Activated T-cell treated with anti-CD3 and anti-CD28 coated beads for 1 hour (primary cell): Measurements from ENCODE around the gene PRKAG1.

ENCODE experiments used
- DNase-seq: peaks from one replicate; pipeline ENCODE4 v3.0.0-alpha.2; 2020; ENCODE audit warnings: low read depth

PRKAG1 gene

DNA sequence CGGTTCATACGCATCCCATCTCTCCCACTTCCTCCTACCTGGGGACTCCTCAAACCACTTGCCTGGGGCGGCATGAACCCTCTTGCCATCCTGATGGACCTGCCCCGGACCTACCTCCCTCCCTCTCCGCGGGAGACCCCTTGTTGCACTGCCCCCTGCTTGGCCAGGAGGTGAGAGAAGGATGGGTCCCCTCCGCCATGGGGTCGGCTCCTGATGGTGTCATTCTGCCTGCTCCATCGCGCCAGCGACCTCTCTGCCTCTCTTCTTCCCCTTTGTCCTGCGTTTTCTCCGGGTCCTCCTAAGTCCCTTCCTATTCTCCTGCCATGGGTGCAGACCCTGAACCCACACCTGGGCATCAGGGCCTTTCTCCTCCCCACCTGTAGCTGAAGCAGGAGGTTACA lies 36.8 kb downstream of the PRKAG1 start:
- no peak for DNase-seq

DNA sequence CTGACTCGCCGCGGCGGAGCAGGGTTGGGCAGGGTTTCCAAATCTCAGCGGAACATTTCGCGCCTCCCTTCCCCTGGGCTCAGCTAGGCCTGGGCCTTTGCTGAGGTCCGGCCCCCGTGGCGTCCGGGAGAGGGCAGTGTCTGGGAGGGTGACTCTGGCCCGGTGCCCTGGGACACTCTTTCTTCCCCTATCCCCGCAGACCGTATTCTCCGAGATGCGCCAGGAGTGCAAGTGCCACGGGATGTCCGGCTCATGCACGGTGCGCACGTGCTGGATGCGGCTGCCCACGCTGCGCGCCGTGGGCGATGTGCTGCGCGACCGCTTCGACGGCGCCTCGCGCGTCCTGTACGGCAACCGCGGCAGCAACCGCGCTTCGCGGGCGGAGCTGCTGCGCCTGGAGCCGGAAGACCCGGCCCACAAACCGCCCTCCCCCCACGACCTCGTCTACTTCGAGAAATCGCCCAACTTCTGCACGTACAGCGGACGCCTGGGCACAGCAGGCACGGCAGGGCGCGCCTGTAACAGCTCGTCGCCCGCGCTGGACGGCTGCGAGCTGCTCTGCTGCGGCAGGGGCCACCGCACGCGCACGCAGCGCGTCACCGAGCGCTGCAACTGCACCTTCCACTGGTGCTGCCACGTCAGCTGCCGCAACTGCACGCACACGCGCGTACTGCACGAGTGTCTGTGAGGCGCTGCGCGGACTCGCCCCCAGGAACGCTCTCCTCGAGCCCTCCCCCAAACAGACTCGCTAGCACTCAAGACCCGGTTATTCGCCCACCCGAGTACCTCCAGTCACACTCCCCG lies 37.4 kb downstream of the PRKAG1 start:
- DNase-seq, result no peak

DNA sequence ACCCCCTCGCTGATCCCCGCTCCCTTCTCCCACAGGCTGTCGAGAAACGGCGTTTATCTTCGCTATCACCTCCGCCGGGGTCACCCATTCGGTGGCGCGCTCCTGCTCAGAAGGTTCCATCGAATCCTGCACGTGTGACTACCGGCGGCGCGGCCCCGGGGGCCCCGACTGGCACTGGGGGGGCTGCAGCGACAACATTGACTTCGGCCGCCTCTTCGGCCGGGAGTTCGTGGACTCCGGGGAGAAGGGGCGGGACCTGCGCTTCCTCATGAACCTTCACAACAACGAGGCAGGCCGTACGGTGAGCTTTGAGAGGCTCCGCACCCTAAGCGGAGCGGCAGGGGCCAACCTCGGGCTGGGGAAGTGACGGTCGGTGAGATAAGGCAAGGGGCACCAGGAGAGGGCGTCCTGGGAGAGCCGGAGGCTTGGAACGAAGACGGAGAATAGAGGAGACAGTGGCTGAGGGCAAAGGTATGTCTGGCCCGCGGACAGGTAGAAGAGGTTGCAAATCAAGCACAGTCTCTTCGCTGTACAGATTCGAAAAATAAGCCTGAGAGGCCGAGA lies 38.1 kb downstream of the PRKAG1 start:
- no peak for DNase-seq

DNA sequence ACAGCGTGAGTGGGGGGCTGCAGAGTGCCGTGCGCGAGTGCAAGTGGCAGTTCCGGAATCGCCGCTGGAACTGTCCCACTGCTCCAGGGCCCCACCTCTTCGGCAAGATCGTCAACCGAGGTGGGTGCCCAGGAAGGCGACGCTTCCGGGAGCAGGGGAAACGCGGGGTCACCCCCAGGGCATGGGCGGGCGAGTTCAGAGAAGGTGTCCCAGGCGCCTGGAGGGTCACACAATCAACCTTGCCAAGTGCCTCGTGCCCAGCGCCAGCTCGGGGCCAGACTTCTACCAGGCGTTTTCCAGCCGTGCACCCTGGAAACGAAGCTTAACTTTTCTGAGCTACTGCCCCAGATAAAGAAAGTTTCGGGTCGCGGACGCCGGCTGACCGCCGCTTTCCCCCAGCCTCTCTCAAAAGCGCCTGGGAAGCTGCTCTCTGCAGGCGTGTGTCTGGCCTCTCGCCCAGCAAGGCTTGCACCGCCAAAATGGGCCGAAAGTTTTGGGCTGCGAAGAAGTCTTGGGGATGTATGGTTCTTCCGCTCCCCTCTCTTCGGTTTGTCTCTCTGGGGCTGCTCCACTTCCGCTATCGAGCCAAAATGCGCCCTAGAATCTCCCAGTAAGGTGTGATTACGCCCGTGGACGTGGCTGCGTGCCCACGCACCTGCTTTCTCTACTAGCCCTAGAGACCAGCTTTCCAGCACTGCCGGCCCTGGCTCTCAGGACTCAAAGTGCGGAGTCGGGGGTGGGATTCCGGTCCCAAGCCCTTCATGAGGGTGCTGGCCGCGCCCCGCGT lies 38.8 kb downstream of the PRKAG1 start:
- no peak for DNase-seq

DNA sequence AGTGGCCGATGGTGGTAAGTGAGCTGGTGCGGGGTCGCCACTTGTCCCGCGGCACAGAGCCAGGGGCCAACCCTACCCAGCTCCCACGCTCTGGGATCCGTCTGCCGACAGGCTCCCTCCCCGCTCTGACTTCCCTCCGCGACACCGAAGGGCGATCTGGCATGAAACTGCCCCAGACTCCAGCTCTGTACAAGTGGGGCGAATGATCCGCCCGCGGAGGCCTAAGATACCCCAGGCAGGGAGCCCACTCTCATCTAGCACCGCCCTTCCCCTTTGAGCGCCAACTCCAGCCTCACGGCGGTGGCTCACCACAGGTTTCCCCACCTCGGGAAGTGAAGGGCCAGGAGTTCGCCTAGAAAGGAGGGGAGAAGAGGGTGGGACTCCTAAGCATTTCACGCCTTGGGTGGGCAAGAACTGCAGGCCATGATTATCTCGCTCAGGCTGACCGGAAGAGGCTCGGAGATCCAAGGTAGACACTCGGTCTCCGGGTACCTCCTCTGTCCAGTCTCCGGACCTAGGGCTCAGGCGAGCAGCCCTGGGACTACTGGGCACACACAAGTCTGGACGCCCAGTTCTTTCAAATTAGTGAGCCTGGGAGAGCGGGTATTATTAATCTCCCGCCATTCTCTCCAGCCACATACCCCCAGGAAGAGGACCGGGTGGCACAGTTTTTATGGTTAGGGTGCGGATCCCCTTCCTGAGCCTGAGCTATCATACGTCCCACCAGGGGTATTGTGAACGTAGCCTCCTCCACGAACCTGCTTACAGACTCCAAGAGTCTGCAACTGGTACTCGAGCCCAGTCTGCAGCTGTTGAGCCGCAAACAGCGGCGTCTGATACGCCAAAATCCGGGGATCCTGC lies 39.6 kb downstream of the PRKAG1 start:
- no peak for DNase-seq

DNA sequence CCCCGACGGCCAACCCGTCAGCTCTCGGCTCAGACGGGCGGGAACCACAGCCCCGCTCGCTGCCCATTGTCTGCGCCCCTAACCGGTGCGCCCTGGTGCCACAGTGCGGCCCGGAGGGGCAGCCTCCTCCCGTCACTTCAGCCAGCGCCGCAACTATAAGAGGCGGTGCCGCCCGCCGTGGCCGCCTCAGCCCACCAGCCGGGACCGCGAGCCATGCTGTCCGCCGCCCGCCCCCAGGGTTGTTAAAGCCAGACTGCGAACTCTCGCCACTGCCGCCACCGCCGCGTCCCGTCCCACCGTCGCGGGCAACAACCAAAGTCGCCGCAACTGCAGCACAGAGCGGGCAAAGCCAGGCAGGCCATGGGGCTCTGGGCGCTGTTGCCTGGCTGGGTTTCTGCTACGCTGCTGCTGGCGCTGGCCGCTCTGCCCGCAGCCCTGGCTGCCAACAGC lies 40.3 kb downstream of the PRKAG1 start, which contains the start of gene WNT1:
Gene WNT1 (plus strand): TSS at position 32 of the 450 bp plus-strand sequence. CDS start 329 bp downstream, at position 361.
- DNase-seq, result no peak

DNA sequence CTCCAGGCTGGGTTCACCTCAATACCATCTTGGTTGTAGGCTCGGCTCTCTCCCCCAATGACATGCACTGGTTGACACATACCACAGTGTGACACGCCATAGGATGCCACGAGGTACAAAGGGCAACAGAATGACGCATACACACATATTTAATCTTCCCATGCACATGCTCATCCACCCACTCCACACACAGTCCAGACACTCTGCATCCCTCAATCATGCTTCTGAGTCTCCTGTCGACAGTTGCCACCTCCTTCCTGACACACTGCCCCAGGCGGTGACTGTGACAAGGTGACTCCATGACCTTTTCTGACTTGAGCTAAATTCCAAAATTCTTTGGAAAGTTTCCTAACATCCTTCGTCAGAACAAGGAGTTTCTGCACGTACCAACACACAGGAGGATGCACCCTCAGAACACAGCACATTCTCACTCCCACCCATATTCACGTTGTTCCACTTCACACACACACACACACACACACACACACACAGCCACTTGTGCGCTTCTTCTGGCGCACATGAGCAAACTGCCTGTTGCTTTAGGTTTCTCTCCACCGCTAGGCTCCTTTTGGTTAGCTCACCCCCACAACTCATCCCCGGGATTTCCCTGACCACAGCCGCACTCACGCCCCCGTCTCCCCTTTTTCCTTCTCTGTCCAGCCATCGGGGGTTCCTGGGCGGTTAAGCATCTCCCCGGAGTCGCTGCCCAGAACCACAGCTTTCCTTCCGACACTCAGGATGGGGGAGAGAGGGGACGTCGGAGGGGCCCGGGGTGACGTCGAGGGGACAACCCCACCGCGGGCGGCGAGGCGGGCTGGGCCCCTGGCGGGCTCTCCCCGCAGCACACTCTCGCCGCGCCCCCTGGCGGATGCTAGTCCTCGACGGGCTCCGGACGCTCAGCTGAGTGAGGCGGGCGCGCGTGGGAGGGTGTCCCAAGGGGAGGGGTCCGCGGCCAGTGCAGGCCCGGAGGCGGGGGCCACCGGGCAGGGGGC lies 41.0 kb downstream of the PRKAG1 start:
- DNase-seq, result peak; percentile 83

DNA sequence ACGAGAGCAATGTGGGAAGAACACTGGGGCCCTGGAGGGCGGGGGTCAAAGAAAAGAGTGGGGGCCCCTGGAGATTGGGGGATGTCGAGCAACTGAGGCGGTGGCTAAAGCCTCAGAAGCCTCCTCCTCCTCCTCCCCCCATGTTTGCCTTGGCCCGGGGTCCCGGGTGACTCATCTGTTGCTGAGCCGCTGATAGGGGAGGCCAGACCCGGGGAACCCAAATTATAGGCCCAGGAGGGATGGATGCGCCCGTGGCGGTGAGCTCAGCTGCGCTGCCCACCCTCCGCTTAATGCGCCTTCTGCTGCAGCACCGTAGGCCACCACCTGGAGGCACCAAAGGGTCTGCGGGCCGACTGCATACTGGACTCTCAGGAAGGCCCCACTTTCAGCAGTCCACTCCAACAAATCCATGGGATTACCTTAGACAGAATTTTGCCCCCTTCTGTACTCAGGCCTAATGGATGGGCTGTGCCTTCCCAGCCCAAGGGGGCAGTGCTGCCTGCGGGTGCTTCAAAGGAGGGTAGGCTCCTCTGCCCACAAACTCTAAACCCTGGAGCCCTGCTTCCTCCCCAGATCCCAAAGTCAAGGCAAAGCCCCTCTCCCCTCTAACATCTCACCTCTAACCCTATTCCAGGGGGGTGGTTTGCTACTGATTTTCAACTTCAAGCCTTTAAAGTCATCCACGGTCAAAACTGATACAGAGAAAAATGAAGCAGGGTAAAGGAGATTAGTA lies 44.5 kb downstream of the PRKAG1 start:
- DNase-seq, result no peak

DNA sequence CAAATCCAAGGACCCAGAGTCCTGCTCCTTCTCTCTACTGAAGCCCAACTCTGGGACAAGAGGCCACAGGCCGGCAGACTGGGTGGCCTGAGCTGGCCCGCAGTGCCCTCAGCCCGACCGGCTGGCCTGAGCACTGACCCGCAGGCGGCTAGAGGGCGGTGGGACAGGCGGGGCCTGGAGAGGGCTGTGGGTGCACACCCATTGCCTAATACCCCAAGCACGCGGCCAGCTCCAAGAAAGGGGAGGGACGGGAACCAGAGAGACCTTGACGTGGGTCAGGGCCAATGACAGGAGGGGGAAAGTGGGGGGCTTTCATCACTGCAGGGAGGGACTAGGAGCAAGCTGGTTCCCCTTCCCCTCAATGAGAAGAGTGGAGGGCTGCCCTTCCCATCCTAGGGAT lies 45.0 kb downstream of the PRKAG1 start:
- DNase-seq, result no peak

DNA sequence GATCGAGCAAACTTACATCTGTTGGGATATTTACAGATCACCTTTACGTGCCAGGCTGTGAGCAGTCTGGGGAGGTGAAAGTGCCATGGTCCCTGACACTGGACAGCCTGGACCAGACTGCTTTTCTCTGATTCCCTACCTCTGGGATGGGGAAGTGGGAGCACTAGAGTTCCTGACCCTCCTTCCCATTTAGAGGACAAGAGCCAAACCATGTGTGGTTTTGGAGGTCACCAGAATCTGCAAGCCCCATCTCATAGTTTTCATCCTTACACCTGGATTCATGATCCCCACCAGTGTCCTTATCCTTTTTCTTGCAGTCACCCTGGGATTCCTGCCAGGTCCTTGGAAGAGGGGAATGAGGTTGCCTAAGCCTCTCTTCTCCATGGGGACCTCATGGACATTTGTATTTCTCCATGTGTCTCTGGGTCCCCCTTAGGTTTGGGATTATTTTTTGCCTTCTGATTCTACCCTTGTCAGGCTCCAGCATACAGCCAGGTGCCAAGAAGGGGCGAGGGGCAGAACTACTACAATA lies 45.6 kb downstream of the PRKAG1 start:
- no peak for DNase-seq

DNA sequence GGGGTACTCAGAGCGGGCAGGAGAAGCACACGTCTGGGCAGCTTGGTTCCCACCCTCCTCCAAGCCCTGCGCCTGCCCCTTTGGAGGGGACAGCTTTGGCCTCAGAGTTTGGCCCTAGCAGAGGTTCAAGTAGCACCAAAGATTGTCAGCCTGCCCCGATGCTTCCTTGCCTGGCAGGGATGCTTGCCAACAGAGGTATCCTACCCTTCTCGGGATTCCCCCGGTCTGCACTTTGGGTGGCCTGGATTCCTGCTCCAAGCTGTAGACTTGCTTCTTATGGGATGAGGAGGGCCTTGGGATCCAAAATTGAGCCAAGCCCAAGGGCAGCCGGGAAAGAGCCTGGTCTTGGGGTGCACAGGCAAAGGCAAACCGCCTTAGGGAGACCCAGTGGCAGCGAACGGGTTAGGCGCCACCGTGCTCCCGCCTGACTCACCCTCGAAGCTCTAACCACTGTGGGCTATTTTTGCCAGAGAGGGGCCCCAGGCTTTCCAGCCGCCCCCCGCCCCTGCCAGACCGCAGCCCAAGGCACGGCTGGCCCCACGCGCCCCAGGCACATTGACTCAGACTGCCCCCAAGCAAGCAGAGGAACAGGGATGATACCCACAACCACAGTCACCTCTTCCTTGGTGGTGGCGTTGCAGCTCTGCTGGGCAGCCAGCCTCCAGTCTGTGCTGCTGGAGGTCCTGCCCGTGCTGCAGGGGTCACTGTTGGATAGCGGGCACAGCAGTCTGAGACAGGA lies 46.2 kb downstream of the PRKAG1 start:
- DNase-seq, result no peak

DNA sequence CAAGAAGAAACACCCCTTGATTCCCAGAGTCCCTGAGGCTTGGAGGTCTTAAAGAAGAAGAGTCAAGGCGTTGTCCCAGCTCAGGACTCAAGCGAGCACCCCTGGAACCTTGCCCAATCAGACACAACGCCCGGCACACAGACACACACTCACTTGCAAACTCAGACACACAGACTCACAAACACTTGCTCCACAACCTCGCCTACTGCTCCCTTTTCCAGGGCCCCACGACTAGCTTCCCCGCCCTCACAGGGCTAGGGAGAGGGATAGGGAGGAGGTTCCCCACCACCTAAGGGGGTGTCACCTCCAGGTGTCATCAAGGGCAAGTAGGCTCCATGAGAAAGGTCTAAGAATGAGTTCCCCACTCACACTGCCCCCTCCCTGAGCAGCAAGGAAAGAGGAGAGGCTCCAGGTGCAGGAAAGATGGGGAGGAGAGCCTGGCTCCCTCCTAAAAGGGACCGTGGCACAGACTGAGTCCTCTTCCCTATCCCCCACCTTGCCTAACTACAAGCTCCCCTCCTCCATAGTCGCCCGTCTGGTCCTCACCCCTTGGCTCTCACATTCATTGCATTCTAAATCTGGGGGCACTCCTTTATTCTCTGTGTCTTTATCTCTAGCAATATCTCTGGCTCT lies 47.8 kb downstream of the PRKAG1 start:
- no peak for DNase-seq

DNA sequence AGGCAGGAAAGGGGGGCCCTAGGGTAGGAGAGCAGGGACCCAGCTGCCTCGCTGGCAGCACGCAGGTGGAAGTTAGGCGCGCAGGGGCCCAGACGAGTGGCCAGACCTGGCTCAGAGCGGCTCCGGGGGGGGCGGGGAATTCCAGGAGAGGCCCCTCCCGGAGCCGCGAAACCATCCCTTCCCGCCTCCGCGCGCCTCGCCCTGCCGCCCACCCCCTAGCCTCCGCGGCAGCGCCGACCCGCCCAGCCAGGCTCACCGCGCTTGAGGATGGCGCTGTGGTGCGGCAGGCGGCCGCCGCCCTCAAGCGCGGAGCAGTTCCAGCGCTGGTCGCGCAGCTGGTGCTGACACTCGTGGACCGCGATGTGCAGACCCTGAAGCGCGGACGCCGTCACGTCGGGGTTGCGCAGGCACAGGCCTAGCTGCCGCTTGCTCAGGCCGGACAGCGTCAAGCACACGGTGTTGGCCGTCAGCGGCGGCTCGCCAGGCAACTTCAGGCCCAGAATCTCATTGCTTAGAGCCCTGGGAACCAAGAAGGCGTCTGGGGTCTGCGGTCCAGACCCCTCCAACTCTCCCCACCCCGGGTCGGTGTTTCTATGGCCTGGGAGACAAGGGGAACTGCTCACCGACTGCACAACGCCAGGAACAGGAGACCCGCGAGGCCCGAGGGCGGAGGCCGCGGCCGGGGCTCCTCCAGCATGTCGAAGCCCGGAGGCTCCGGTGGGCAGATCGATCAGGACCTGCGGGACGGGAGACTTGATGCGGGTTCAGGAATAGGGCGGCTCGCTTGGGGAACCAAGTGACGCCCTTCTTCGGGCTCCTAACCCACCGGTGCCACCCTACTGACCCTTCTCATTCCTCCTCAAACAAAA lies 48.5 kb downstream of the PRKAG1 start:
- DNase-seq, result no peak

DNA sequence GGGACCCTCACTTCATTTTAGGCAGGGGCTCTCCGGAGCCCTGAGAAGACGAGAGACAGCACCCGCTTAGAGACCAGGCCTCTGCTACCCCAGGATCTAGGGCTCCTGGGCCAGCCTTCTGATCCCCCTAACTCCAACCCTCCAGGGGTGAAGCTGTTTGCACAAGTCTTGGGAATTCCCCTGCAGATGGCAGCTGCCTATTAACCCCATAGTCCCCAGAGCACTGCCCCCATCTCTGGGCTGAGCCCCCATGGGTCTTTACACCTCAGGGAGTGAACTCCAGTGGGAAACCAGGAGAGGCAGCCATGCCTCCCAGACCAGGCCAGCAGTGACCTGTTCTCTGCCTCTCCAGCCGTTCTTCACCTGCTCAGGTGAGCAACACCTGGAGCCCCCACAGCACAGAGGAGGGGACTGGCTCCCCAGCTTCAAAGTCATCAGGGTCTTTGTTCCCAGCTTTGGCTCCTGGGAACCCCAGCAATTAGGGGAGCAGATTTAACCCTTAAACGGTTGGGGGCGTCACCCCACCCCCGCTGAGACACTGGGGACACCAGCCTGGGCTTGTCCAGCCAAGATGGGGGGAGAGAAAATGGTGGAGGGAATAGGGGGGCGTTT lies 49.3 kb downstream of the PRKAG1 start:
- DNase-seq, result no peak

DNA sequence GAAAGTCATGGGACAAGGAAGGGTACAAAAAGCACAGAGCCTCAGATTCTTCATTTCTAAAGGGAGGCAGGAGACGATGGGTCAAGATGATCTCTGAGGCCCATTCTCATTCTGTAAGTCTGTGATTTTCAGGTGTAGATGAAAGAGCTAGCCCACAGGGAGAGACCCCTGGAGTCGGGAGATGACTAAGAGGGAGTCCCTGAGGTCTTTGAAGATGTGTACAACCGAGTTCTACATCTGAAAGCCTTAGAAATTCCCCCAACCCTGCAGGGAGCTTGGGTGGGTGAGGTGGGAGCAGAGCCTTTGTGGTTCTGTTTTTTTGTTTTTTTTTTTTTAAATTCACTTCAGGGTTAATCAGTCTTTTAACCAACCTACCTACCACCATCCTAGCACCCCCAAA lies 50.1 kb downstream of the PRKAG1 start:
- DNase-seq, result no peak

DNA sequence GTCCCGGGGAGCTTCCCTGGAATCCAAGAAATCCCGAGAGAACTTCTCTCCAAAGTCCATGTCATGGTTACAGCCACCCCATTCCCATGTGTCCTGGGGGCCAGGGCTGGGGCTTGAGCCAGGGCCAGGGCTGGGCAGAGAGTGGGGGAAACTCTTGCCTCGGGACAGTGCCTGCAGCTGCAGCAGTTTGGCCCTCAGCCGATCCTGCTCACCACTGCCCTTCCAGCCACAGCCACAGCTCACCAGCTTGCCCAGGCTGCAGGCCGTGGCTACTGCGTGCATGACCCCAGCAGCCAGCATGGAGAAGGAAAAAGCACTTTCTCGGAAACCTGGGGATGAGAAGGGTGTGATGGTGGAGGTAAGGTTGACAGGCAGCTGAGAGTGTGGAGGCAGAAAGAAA lies 50.6 kb downstream of the PRKAG1 start:
- DNase-seq, result no peak
